ENCODE measurements around the gene CALM3. TPM values are rescaled to one million over a fixed set of nuclear protein-coding genes. Genes with fewer than 3 reads are reported as not detected.
A peak's percentile ranks its signal among the peaks of the same experiment; 100 is the strongest.

The CALM3 gene
- total RNA-seq, 1 donor from 2014 or later, result 477 TPM

DNA sequence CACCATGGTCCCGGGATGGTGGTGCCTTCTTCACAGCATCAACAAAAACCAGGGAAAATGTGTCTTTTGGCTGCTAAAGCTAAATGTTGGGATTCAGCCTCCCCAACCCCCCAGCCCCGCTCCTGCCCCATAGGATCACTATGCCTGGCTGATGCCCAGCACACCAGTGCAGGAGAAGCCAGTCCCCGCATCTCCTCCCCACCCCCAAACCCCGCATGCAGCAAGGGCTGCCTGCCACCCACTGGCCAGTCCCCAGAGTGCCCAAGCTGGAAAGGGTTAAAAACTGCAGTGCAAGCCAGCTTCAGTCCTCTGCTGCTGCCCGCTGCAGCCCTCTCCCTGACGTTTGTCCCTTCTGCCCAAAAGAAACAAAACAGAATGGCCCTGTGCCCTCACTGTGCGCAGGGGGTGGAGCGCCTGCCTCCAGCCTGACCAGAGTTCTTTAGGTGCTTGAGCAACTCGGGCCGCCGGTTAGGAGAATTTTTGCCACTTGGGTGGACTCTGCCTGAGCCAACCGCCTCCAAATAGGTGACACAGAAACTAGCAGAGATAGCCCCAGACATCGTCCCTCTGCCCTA, 3.7 kb downstream of the CALM3 start:
- peaks cover 52% of the 10 kb centered on the region for H3K36me3 Mint-ChIP-seq (ENCODE audit: low read depth)
- H3K4me1 Mint-ChIP-seq, result peaks cover 28% of the 10 kb centered on the region
- peaks cover 3% of the 10 kb centered on the region for H3K9me3 Mint-ChIP-seq

DNA sequence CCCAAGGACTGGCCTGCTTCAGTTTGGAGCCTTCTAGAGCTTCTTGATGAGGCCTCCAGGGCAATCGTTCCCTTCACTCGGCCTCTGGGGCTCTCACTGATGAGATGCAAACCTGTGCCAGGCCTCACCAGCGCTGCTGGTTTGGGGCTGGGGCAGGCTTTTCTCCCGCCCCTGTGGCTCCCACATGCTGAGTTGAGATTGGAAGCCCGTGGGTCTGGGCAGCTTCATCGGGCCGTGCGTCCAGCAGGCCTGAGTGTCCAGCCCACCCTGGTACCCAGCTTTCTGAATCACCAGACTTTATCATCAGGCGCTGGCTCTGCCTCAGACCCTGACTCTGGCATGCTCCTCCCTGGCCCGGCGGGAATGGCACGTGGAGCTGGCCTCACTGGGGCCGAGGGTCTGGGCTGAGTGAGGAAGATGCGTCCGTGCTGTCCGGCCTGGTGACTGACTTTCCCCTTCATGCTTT, 4.3 kb downstream of the CALM3 start:
- H3K4me3 Mint-ChIP-seq, result no peak overlapping the region
- no peaks in the 10 kb centered on the region for H3K27me3 Mint-ChIP-seq
- no peak for DNase-seq
- H3K36me3 Mint-ChIP-seq (ENCODE audit: low read depth), result peaks cover 57% of the 10 kb centered on the region
- H3K27ac Mint-ChIP-seq, result no peak overlapping the region
- H3K9me3 Mint-ChIP-seq, result no peaks in the 10 kb centered on the region
- peaks cover 25% of the 10 kb centered on the region for H3K4me1 Mint-ChIP-seq
- intact Hi-C loops (cut with micrococcal nuclease), result no loop called here

More for the DNA sequence above, 3.7 kb downstream of the CALM3 start:
- intact Hi-C loops (cut with micrococcal nuclease), result loop anchor here (5.0 kb wide), 2 partner anchors 78 to 507 kb away; partner anchors contain the start of gene ZC3H4
- H3K27ac Mint-ChIP-seq, result no peak overlapping the region
- DNase-seq, result no peak
- no peaks in the 10 kb centered on the region for H3K27me3 Mint-ChIP-seq
- H3K4me3 Mint-ChIP-seq, result no peak overlapping the region

DNA sequence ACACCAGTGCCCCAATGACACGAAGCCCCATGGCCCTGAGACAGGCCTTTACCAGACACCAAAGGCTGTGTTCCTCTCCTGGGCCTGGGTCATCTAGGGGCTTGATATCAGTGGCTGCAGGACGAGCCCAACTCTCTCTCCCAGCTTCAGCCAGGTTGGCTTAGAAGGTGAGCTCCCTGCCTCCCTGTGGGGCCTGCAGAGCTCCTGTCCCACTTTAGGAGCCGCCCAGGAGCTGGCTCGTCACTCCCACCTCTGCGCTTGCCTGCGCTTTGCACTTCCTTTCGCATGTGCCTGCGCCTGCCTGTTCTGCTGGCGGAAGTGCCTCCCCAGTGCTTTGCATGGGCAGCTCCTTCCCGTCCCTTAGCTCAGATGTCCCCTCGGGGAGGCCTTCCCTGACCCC, 4.9 kb downstream of the CALM3 start:
- no peak overlapping the region for H3K27ac Mint-ChIP-seq
- H3K27me3 Mint-ChIP-seq, result no peaks in the 10 kb centered on the region
- no peak for DNase-seq
- H3K4me3 Mint-ChIP-seq, result no peak overlapping the region
- H3K36me3 Mint-ChIP-seq (ENCODE audit: low read depth), result peaks cover 63% of the 10 kb centered on the region
- H3K4me1 Mint-ChIP-seq, result peaks cover 29% of the 10 kb centered on the region
- H3K9me3 Mint-ChIP-seq, result no peaks in the 10 kb centered on the region
- intact Hi-C loops (cut with micrococcal nuclease), result no loop called here

DNA sequence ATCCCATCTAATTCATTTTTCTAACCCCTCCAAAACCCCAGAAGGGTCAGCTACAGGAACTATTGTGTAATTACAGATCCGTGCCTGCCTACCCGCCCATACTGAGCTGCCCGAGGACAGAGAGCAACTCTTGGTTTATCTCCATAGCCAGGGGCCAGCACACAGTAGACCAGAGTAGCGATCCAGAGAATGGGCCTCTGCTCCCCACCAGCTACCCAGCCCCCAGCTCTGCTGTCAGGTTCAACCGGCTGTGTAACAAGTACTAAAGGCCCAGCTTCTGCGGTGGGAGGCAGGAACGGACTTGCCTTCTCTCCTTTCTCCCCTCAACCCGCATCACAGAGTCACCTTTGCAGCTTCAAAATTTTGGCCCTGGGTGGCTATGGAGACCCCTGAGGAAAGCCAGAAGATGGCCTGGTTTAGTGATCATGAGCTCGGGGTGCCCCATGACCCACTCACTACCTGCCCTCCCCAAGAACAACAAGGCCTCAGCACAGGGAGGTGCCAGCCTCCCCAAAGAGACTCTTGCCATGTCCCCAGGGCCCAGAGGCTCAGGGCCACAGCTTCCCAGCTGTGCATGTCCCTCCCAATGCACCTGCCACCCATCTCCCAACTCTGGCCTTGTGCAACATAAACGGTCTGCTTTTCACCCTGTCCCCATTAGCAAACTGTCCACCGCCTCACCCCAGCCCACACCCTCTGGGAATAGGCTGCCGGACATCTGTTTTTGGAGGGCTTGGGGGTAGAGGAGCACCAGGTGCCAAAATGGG, 5.7 kb downstream of the CALM3 start:
- Mint-ChIP-seq H3K27me3 (no peaks in the 10 kb centered on the region), H3K4me1 (peaks cover 37% of the 10 kb centered on the region), H3K36me3 (ENCODE audit: low read depth) (peaks cover 70% of the 10 kb centered on the region), H3K27ac (peak overlapping the region; percentile 3), H3K4me3 (no peak overlapping the region), H3K9me3 (no peaks in the 10 kb centered on the region)
- intact Hi-C loops (cut with micrococcal nuclease), result no loop called here
- no peak for DNase-seq

DNA sequence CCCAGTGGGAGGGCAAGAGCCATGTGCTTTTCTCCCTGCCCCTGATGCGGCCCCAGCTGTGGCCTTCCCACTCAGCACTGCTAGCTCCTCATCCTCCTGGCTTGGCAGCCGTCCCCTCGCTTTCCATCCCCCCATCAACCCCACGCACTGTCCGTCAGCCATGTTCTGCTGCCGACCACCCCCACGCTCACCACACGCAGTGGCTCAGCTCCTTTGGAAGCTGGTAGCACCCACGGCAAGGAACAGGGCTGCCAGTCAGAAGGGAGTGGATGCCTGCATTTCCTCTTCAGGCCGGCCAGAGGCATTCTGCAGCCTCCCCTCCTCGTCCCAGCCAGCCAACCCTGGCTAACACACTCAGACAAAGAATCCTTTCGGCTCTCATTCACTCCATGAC, 6.3 kb downstream of the CALM3 start:
- Mint-ChIP-seq H3K4me3 (no peak overlapping the region), H3K27me3 (no peaks in the 10 kb centered on the region), H3K4me1 (peaks cover 43% of the 10 kb centered on the region), H3K9me3 (no peaks in the 10 kb centered on the region), H3K36me3 (ENCODE audit: low read depth) (peaks cover 64% of the 10 kb centered on the region), H3K27ac (no peak overlapping the region)
- intact Hi-C loops (cut with micrococcal nuclease), result no loop called here
- no peak for DNase-seq

DNA sequence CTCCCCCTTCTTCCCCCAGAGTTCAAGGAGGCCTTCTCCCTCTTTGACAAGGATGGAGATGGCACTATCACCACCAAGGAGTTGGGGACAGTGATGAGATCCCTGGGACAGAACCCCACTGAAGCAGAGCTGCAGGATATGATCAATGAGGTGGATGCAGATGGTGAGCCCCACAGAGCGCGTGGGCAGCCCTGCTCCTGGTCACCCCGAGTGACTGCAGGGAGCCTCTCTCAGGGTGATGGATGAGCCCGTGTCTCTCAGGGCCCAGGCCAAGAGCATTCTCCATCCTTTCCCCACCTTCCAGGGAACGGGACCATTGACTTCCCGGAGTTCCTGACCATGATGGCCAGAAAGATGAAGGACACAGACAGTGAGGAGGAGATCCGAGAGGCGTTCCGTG, 7.0 kb downstream of the CALM3 start:
- intact Hi-C loops (cut with micrococcal nuclease), result no loop called here
- Mint-ChIP-seq H3K4me1 (peaks cover 41% of the 10 kb centered on the region), H3K27ac (no peak overlapping the region), H3K27me3 (no peaks in the 10 kb centered on the region), H3K36me3 (ENCODE audit: low read depth) (peaks cover 60% of the 10 kb centered on the region), H3K9me3 (no peaks in the 10 kb centered on the region), H3K4me3 (no peak overlapping the region)
- DNase-seq, result no peak

DNA sequence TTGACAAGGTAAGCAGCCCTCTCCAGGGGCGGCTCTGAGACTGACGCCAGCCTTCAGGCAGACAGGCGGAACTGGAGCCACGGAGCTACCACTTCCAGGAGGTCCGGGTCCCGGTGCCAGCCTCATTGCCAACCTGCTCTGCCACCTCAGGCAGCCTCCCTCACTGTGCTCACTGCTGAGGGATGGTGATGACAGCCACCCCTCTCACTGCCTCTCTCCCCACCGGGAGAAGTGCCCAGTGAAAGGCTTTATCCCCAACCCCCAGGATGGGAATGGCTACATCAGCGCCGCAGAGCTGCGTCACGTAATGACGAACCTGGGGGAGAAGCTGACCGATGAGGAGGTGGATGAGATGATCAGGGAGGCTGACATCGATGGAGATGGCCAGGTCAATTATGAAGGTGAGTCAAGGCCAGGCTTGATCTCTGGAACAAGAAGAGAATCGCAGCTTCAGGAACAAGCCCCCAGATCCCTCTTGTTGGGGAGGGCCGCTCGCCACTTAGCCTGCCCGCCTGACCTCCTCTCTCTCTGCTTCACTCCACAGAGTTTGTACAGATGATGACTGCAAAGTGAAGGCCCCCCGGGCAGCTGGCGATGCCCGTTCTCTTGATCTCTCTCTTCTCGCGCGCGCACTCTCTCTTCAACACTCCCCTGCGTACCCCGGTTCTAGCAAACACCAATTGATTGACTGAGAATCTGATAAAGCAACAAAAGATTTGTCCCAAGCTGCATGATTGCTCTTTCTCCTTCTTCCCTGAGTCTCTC, 7.6 kb downstream of the CALM3 start:
- Mint-ChIP-seq H3K36me3 (ENCODE audit: low read depth) (peaks cover 55% of the 10 kb centered on the region), H3K27me3 (no peaks in the 10 kb centered on the region), H3K4me1 (peaks cover 37% of the 10 kb centered on the region), H3K4me3 (no peak overlapping the region), H3K27ac (no peak overlapping the region), H3K9me3 (no peaks in the 10 kb centered on the region)
- intact Hi-C loops (cut with micrococcal nuclease), result no loop called here
- DNase-seq, result no peak

DNA sequence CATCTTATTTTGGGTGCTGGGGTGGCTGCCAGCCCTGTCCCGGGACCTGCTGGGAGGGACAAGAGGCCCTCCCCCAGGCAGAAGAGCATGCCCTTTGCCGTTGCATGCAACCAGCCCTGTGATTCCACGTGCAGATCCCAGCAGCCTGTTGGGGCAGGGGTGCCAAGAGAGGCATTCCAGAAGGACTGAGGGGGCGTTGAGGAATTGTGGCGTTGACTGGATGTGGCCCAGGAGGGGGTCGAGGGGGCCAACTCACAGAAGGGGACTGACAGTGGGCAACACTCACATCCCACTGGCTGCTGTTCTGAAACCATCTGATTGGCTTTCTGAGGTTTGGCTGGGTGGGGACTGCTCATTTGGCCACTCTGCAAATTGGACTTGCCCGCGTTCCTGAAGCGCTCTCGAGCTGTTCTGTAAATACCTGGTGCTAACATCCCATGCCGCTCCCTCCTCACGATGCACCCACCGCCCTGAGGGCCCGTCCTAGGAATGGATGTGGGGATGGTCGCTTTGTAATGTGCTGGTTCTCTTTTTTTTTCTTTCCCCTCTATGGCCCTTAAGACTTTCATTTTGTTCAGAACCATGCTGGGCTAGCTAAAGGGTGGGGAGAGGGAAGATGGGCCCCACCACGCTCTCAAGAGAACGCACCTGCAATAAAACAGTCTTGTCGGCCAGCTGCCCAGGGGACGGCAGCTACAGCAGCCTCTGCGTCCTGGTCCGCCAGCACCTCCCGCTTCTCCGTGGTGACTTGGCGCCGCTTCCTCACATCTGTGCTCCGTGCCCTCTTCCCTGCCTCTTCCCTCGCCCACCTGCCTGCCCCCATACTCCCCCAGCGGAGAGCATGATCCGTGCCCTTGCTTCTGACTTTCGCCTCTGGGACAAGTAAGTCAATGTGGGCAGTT, 8.6 kb downstream of the CALM3 start:
- H3K36me3 Mint-ChIP-seq (ENCODE audit: low read depth), result peaks cover 57% of the 10 kb centered on the region
- DNase-seq, result no peak

DNA sequence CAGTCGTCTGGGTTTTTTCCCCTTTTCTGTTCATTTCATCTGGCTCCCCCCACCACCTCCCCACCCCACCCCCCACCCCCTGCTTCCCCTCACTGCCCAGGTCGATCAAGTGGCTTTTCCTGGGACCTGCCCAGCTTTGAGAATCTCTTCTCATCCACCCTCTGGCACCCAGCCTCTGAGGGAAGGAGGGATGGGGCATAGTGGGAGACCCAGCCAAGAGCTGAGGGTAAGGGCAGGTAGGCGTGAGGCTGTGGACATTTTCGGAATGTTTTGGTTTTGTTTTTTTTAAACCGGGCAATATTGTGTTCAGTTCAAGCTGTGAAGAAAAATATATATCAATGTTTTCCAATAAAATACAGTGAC, 9.3 kb downstream of the CALM3 start:
- H3K36me3 Mint-ChIP-seq (ENCODE audit: low read depth), result peaks cover 57% of the 10 kb centered on the region
- DNase-seq, result no peak
- peak overlapping the region; percentile 66 for H3K4me3 Mint-ChIP-seq
- H3K27ac Mint-ChIP-seq, result peak overlapping the region; percentile 89
- intact Hi-C loops (cut with micrococcal nuclease), result loop anchor here (5.0 kb wide), 1 partner anchor 107 kb away; the partner anchor contains the start of gene PRKD2
- H3K4me1 Mint-ChIP-seq, result peaks cover 44% of the 10 kb centered on the region
- no peaks in the 10 kb centered on the region for H3K9me3 Mint-ChIP-seq
- no peaks in the 10 kb centered on the region for H3K27me3 Mint-ChIP-seq

More for the DNA sequence above, 8.6 kb downstream of the CALM3 start:
- Mint-ChIP-seq H3K27ac (no peak overlapping the region), H3K4me3 (no peak overlapping the region), H3K27me3 (no peaks in the 10 kb centered on the region), H3K4me1 (peaks cover 44% of the 10 kb centered on the region), H3K9me3 (no peaks in the 10 kb centered on the region)
- intact Hi-C loops (cut with micrococcal nuclease), result loop anchor here (5.0 kb wide), 1 partner anchor 108 kb away; the partner anchor contains the start of gene PRKD2

DNA sequence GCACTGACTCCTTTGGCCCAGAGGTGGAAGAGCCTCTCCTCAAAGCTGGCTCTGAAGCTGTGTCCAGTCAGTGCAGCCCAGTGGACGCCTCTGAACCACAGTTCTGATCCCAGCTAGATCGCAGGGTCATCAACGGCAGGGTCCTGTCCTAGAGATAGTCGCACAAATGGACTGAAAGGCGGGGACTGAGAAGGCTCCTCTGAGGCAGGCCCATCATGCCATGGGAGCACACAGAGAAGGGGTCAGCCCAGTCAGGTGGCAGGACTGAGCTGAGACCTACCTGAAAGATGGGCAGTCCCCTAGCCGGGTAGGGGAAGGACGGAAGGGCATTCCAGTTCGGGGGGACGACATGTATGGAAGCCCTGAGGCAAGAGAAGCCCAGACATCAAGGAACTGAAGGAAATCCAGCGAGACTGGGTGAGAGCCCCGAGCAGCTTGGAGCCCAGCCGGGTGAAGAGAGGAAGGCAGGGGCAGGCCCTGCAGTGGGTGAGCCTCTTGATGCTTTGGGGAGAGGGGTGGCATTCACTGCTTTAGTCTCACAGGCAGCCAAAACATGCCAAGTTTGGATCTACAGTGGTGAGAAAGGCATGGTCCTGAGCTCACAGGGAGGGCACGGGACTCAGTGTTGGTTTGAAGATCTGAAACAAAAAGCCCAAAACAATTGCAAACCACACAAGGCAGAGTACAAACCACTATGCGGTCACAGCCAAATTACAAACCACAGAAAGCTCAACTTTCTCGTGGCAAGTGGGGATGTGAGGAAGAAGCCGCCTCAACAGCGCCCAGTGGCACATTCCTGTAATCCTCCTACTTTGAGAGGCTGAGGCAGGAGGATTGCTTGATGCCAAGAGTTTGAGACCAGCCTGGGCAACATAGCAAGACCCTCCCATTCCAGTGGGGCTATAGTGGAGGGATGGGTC, 10.0 kb downstream of the CALM3 start:
- intact Hi-C loops (cut with micrococcal nuclease), result loop anchor here (1.0 to 5.0 kb wide), 2 partner anchors 8 to 106 kb away; partner anchors contain the start of gene PRKD2
- Mint-ChIP-seq H3K27me3 (no peaks in the 10 kb centered on the region), H3K4me1 (peaks cover 48% of the 10 kb centered on the region)

DNA sequence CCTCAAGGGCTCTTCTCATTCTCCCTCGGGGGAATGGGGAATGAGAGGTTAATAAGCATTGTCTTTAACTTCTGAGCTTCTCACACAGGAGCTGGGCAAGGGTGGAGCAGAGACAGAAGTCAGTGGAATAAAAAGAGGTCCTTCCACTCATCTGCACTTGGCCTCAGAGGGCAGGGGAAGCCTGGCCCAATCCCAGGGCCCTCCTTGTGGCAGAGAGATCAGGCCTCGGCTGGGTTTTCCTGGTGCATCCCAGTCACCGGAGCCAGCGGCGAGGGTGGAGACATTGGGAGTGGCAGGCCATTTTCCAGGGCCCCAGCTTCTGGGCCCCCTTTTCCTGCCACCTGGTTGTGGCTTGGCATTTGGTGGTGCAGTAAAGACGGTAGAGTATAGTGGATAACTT, 10.6 kb downstream of the CALM3 start:
- no peaks in the 10 kb centered on the region for H3K27me3 Mint-ChIP-seq
- peaks cover 51% of the 10 kb centered on the region for H3K36me3 Mint-ChIP-seq (ENCODE audit: low read depth)
- no peaks in the 10 kb centered on the region for H3K9me3 Mint-ChIP-seq
- H3K4me3 Mint-ChIP-seq, result peak overlapping the region; percentile 66
- peak; percentile 73 for DNase-seq
- intact Hi-C loops (cut with micrococcal nuclease), result loop anchor here (1.0 to 5.0 kb wide), 3 partner anchors 8 to 106 kb away; partner anchors contain the start of gene PRKD2
- H3K4me1 Mint-ChIP-seq, result peaks cover 48% of the 10 kb centered on the region
- H3K27ac Mint-ChIP-seq, result peak overlapping the region; percentile 89

More for the DNA sequence above, 10.0 kb downstream of the CALM3 start:
- peaks cover 53% of the 10 kb centered on the region for H3K36me3 Mint-ChIP-seq (ENCODE audit: low read depth)
- H3K4me3 Mint-ChIP-seq, result peak overlapping the region; percentile 66
- no peaks in the 10 kb centered on the region for H3K9me3 Mint-ChIP-seq
- peak; percentile 87 for DNase-seq
- H3K27ac Mint-ChIP-seq, result peak overlapping the region; percentile 89

DNA sequence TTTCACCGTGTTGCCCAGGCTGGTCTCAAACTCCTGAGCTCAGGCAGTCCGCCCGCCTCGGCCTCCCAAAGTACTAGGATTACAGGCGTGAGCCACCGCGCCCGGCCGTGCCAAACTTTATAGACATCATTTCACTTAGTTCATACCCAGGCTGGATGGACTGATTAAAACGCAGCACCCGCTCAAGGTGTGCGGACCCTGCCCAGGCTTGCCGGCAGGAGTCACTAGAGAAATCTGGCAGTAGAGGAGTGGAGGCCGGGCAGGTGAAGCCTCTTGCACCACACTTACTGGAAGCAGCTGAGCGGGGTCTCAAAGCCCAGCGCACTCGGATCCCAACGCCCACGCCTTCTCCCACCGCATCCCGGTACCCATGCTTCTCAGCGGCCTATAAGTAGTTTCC, 12.4 kb downstream of the CALM3 start:
- peaks cover 53% of the 10 kb centered on the region for H3K4me1 Mint-ChIP-seq
- intact Hi-C loops (cut with micrococcal nuclease), result loop anchor here (5.0 kb wide), 1 partner anchor 104 kb away; the partner anchor contains the start of gene PRKD2
- H3K9me3 Mint-ChIP-seq, result no peaks in the 10 kb centered on the region
- H3K27ac Mint-ChIP-seq, result peak overlapping the region; percentile 71
- peaks cover 39% of the 10 kb centered on the region for H3K36me3 Mint-ChIP-seq (ENCODE audit: low read depth)
- H3K27me3 Mint-ChIP-seq, result no peaks in the 10 kb centered on the region
- no peak overlapping the region for H3K4me3 Mint-ChIP-seq
- no peak for DNase-seq
